ENCODE results near the gene IGLL1.
A peak's percentile ranks its signal among the peaks of the same experiment; 100 is the strongest.
"Not testable (repeated sequence)": the region's sequence is repeated elsewhere in the genome, so short reads cannot be mapped to it uniquely, and the experiment has no call there.

Gene IGLL1

DNA sequence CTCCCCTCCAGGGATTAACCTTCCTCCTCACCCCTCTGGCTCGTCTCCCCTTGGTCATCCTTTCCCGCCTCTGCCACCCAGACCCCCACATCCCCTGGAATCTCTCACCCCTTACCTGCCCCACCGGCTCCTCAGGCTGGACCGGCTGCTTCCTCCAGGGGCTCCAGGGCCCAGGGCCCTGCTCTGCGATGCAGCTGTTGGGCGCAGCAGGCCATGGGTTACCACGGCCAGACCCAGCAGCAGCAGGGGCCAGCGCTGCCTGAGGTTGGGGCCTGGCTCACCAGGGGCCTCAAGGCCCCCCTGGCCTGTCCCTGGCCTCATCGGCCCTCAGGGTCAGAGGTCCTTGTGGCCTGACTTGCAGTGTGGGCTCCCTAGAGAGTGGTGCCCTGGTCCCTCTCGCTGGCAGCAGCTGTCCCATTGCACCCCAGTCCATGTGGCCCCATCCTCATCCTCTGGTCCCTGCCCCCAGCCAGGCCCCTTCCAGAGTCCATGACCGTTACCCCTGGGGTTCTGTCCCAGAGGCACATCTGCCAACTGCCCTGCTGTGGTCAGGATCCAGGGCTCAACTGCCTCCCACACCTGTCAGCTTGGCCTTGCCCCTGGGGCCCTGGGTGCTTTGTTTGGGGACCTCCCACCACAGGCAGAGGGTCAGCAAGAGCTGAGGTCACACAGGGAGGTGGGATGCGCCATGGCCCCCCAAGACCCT lies at the start of gene IGLL1:
Gene IGLL1 (minus strand): TSS at position 421 of the 706 bp plus-strand sequence. CDS start 100 bp downstream, at position 321.
- DNase-seq = no peak

GRCh38 chr22:23628056-23628743 lies 48.1 kb upstream of the IGLL1 start:
- DNase-seq = not testable (repeated sequence)

- peak; percentile 61 to 71 for DNase-seq
Observed at GRCh38 chr22:23627401-23628055, 47.4 kb upstream of the IGLL1 start.

- DNase-seq = no peak
Observed at GRCh38 chr22:23626286-23626975, 46.3 kb upstream of the IGLL1 start.

DNA sequence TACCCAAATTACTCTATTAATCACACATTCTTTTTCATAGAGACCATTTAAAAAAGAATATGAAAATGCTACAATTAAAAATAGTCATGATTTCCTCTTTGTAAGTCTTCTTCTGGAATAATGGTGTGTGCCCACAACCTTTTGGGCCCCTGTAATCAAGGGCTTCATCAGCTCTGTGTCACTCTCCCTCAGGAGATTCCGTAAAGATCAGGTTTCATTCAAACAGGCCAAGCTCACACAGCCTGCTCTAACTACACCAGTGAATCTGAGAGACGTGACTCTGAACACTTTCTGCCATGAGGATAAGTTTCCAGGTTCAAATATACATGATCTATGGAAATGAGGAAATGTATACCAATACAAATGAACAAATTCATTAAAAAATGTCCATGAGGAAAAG lies 42.5 kb upstream of the IGLL1 start:
- no peak for DNase-seq

GRCh38 chr22:23621916-23622315 lies 41.8 kb upstream of the IGLL1 start:
- not testable (repeated sequence) for DNase-seq

GRCh38 chr22:23621082-23621780 lies 41.1 kb upstream of the IGLL1 start:
- no peak for DNase-seq

- DNase-seq = no peak
Observed at GRCh38 chr22:23613193-23613972, 33.3 kb upstream of the IGLL1 start.

GRCh38 chr22:23609983-23610781 lies 30.1 kb upstream of the IGLL1 start:
- DNase-seq = no peak

DNA sequence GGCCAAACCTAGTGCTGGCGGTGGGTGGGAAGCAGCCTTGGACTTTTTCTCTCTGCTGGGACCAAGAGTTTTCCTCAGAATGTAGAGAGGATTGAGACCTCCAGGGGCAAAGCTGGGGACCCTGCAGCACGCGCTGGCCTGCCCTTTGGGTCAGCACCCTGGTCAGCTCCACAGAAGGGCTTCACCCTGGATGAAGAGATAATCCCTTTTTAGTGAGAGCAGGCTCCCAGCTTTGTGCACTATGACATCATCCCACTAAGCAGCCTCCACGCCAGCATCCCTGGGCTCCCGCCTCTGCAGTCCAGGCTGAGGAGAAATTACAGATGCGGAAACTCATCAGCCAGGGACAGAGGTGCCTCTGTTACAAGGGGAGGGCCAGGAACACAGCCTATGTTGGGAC lies 28.5 kb upstream of the IGLL1 start:
- no peak for DNase-seq

DNA sequence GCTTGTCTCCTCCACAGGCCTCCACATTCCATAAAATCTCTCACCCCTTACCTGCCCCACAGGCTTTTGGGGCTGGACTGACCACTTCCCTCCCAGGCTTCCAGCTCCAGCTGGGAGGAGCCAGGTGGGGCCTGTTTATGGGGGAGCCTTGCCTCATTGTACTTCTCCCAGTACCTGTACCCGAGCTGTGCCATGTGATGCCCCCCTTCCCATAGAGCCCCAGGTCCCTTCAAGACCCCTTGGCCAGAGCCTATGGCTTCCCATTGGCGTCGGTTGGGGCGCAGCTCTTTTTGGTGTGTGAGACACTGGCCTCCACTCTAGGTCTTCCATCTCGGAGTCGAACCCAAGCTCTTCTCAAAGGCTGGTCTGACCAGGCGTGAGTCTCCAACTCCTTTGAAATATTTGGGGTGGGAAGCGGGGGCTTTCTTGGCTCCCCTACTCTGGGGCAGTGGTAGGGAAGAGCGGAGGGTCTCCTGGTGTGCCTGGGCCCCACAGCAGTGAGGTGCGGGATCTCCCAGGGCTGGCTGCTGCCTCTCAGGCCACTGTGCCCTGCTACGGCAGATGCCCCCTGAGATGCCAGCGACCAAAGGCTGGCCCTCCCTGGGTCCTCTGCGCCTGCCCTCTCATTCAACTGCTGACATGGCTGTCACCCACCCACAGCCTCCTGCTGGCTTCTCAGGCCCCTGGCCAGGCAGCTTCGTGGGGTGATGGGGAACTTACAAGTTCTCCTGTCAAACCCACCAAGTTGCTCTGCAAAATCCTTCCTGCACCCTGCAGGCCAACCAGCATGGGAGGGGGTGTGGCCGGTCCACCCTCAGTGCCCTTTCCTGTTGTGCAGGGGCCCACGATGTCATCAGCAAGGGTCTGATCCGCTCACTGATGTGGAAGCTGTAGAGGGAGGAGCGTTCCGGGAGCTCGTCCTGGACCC lies 26.4 kb upstream of the IGLL1 start:
- DNase-seq = no peak

- no peak for DNase-seq
Observed at GRCh38 chr22:23604939-23605712, 25.0 kb upstream of the IGLL1 start.

DNA sequence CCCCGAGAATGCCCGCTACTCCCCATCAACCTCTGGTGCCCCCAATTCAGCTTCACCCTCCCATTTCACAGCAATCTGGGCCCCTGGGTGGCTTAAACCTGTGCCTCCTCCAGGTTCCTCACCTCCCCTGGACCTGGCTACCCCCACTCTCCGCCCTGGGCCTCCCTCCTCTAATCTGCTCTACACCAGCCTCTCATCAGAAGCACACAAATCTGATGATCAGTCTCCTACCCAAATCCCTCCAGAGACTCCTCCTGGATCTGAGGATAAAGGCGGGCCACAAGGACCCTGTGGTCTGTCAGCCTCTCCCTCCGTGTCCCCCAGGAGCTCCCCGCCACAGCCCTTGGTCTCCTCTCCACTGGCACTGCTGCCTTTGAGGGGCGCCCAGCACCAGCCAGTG lies 23.2 kb upstream of the IGLL1 start:
- DNase-seq = no peak

GRCh38 chr22:23598805-23599518 lies 18.9 kb upstream of the IGLL1 start:
- no peak for DNase-seq

- not testable (repeated sequence) for DNase-seq
Observed at GRCh38 chr22:23597576-23598268, 17.6 kb upstream of the IGLL1 start.

DNA sequence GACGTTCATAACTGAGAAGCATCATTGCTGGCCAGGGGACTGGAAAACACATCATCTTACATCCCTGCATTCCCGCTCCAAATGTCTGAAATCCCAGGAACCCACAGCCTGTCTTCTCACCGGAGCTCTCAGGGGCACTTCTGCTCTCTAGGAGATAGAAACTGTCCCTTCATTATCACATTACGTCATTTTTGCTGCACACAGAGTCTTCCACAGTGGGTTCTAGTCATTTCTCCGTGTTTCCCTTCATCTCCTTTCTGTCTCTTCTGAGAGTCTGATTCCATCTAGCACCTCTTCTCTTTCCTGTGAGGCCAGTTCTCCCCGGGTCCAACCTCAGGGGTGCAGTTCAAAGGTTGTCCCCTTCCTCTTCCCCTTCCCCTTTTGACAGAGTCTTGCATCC lies 15.8 kb upstream of the IGLL1 start:
- not testable (repeated sequence) for DNase-seq

- no peak for DNase-seq
Observed at GRCh38 chr22:23591846-23592245, 11.8 kb upstream of the IGLL1 start.
